ENCODE measurements around the gene HS6ST3.
"Not testable (repeated sequence)": the region's sequence is repeated elsewhere in the genome, so short reads cannot be mapped to it uniquely, and the experiment has no call there.

HS6ST3 gene

GRCh38 chr13:96089749-96090239 lies at the start of gene HS6ST3:
Gene HS6ST3, plus strand, starts transcription at chr13:96090107.
- peak; percentile 74 for DNase-seq

GRCh38 chr13:96041326-96042110 lies 48.4 kb upstream of the HS6ST3 start:
- no peak for DNase-seq

GRCh38 chr13:96044238-96044637 lies 45.7 kb upstream of the HS6ST3 start:
- no peak for DNase-seq

GRCh38 chr13:96046449-96047126 lies 43.3 kb upstream of the HS6ST3 start:
- not testable (repeated sequence) for DNase-seq

- DNase-seq = not testable (repeated sequence)
These were observed 39.0 kb upstream of the HS6ST3 start for GRCh38 chr13:96050955-96051354.

- DNase-seq = not testable (repeated sequence)
These were observed 38.4 kb upstream of the HS6ST3 start for GRCh38 chr13:96051491-96051890.

GRCh38 chr13:96051946-96052345 lies 38.0 kb upstream of the HS6ST3 start:
- not testable (repeated sequence) for DNase-seq

- peak; percentile 47 for DNase-seq
These were observed 37.3 kb upstream of the HS6ST3 start for GRCh38 chr13:96052656-96053002.

- peak; percentile 83 for DNase-seq
These were observed 36.8 kb upstream of the HS6ST3 start, which contains the start of gene UGGT2 for GRCh38 chr13:96053003-96053703. Gene UGGT2, minus strand, starts transcription at chr13:96053401. Its CDS starts 89 bp downstream, at chr13:96053312.

GRCh38 chr13:96065849-96066248 lies 24.1 kb upstream of the HS6ST3 start:
- DNase-seq = no peak

- DNase-seq = no peak
These were observed 21.2 kb upstream of the HS6ST3 start for GRCh38 chr13:96068729-96069128.

GRCh38 chr13:96071504-96071903 lies 18.4 kb upstream of the HS6ST3 start:
- peak; percentile 87 for DNase-seq

GRCh38 chr13:96072392-96072791 lies 17.5 kb upstream of the HS6ST3 start:
- DNase-seq = no peak

GRCh38 chr13:96075953-96076543 lies 13.9 kb upstream of the HS6ST3 start:
- no peak for DNase-seq

GRCh38 chr13:96080676-96081075 lies 9.2 kb upstream of the HS6ST3 start:
- DNase-seq = no peak

- no peak for DNase-seq
These were observed 8.0 kb upstream of the HS6ST3 start for GRCh38 chr13:96081888-96082287.

- no peak for DNase-seq
These were observed 7.3 kb upstream of the HS6ST3 start for GRCh38 chr13:96082640-96083039.

GRCh38 chr13:96086736-96087135 lies 3.2 kb upstream of the HS6ST3 start:
- DNase-seq = no peak

GRCh38 chr13:96089139-96089538 lies 768 bp upstream of the HS6ST3 start:
- no peak for DNase-seq

- no peak for DNase-seq
These were observed 564 bp downstream of the HS6ST3 start for GRCh38 chr13:96090240-96091101.

GRCh38 chr13:96091164-96092117 lies 1.5 kb downstream of the HS6ST3 start:
- peak; percentile 22 for DNase-seq

Data from NCI-H1436 (cell line).